OCI-LY7 (cell line): Measurements from ENCODE around the gene PSENEN. TPM values are rescaled to one million over a fixed set of nuclear protein-coding genes. Genes with fewer than 3 reads are reported as not detected.
"Not testable (repeated sequence)": the region's sequence is repeated elsewhere in the genome, so short reads cannot be mapped to it uniquely, and the experiment has no call there.

Source experiments
- BruUV-seq: library from RNA; stranded (reverse); fragments of 400-500 nt; replicated peaks from 2 replicates; lab custom pipeline; 2021; lab: Mats Ljungman, UMichigan
- CTCF ChIA-PET: fragments of 300-600 bp; sonication (Branson Sonifier 250); formaldehyde crosslinking; loops from one replicate; lab custom pipeline; 2022; ENCODE audit warnings: antibody characterized with exemption; ENCODE audit not compliant: unreplicated experiment; lab: Charles Lee
- POLR2A ChIA-PET: fragments of 300-600 bp; sonication (Branson Sonifier 250); formaldehyde crosslinking; loops from one replicate; lab custom pipeline; 2022; ENCODE audit warnings: antibody characterized with exemption; lab: Charles Lee
- DNase-seq: peaks from one replicate; pipeline ENCODE4 v3.0.0-alpha.2; 2015; ENCODE audit warnings: low spot score
- H2AFZ ChIP-seq: fragments of 200-600 bp; sonication (generic), shearing (Covaris generic); 2 replicates; pipeline ENCODE4 v1.6.1; 2014; ENCODE audit warnings: mild to moderate bottlenecking, antibody characterized with exemption, low read length, moderate library complexity
- H3K27ac ChIP-seq: fragments of 200-600 bp; sonication (generic); 2 replicates; pipeline ENCODE4 v1.5.1; 2014; ENCODE audit warnings: mixed run types, low read depth, mild to moderate bottlenecking, moderate library complexity, low read length, inconsistent platforms; ENCODE audit not compliant: poor library complexity, severe bottlenecking
- H3K36me3 ChIP-seq: fragments of 200-600 bp; sonication (generic); 2 replicates; pipeline ENCODE4 v1.6.1; 2014; ENCODE audit warnings: mild to moderate bottlenecking, antibody characterized with exemption, low read length, moderate library complexity, mixed read lengths; ENCODE audit not compliant: insufficient read depth
- H3K4me1 ChIP-seq: fragments of 200-600 bp; sonication (generic); 2 replicates; pipeline ENCODE4 v1.5.1; 2014; ENCODE audit warnings: mild to moderate bottlenecking, low read length; ENCODE audit not compliant: insufficient read depth, poor library complexity, severe bottlenecking
- H3K4me2 ChIP-seq: fragments of 200-600 bp; sonication (generic); 2 replicates; pipeline ENCODE4 v1.6.1; 2014; ENCODE audit warnings: mild to moderate bottlenecking, low read length
- H3K4me3 ChIP-seq: fragments of 200-600 bp; sonication (generic); 2 replicates; pipeline ENCODE4 v1.5.1; 2014; ENCODE audit warnings: mild to moderate bottlenecking, low read depth, low read length; ENCODE audit not compliant: poor library complexity, severe bottlenecking
- H3K79me2 ChIP-seq: fragments of 200-600 bp; sonication (generic); 2 replicates; pipeline ENCODE4 v1.6.1; 2016; ENCODE audit warnings: low read depth, mild to moderate bottlenecking, low read length, moderate library complexity, mixed read lengths; ENCODE audit not compliant: insufficient read depth
- H3K9me2 ChIP-seq: fragments of 200-600 bp; sonication (generic); 2 replicates; pipeline ENCODE4 v1.6.1; 2016; ENCODE audit warnings: mild to moderate bottlenecking, low read length, mixed read lengths; ENCODE audit not compliant: insufficient read depth
- H3K9me3 ChIP-seq: fragments of 200-600 bp; sonication (generic); 2 replicates; pipeline ENCODE4 v1.6.1; 2014; ENCODE audit warnings: mild to moderate bottlenecking, mixed run types, low read length, mixed read lengths
- H4K20me1 ChIP-seq: fragments of 200-600 bp; sonication (generic); 2 replicates; pipeline ENCODE4 v1.6.1; 2014; ENCODE audit warnings: mild to moderate bottlenecking, antibody characterized with exemption, low read length, moderate library complexity, mixed read lengths; ENCODE audit not compliant: insufficient read depth
- CTCF ChIP-seq: fragments of 200-600 bp; sonication (generic); conservative IDR thresholded peaks from 2 replicates; pipeline ENCODE4 v1.5.1; 2014; ENCODE audit warnings: mild to moderate bottlenecking, antibody characterized with exemption, low read length, moderate library complexity, mixed read lengths
- EZH2phosphoT487 ChIP-seq: fragments of 200-600 bp; sonication (generic); IDR thresholded peaks from 2 replicates; pipeline ENCODE4 v1.6.1; 2018; ENCODE audit warnings: low read depth, borderline replicate concordance, mild to moderate bottlenecking, mixed run types, antibody characterized with exemption, low read length, moderate library complexity, mixed read lengths
- intact Hi-C: fragments of 100-400 bp; cut with micrococcal nuclease; formaldehyde crosslinking; loops from one replicate; pipeline ENCODE4 v1.10.0; 2022; ENCODE audit not compliant: unreplicated experiment
- total RNA-seq, 2 experiments: library from RNA; depleted of rRNA in 1 of 2; stranded (reverse); fragments of >200 nt in 1 of 2; shearing (Covaris generic) in 1 of 2; gene quantifications; 2 replicates each; pipeline ENCODE4 v1.2.3, GENCODE V29; 2014 to 2022

PSENEN gene
- total RNA-seq, 2 experiments from 2014 or later: 25.7 to 51.0 TPM

GRCh38 chr19:35766571-35767104, 21.2 kb downstream of the PSENEN start:
- no peak overlapping the region for H3K27ac ChIP-seq
- peaks cover 37% of the 10 kb centered on the region for H3K36me3 ChIP-seq
- no peaks in the 10 kb centered on the region for H3K9me3 ChIP-seq
- no peak for TF ChIP-seq CTCF
- no peak for TF ChIP-seq EZH2phosphoT487
- H3K4me3 ChIP-seq: no peak overlapping the region
- H3K4me2 ChIP-seq: no peak overlapping the region
- CTCF ChIA-PET: no interaction called here
- no peaks in the 10 kb centered on the region for H3K4me1 ChIP-seq
- BruUV-seq: no TSS peak
- no peak for DNase-seq
- no peaks in the 10 kb centered on the region for H4K20me1 ChIP-seq
- no peaks in the 10 kb centered on the region for H3K9me2 ChIP-seq
- H3K79me2 ChIP-seq: no peaks in the 10 kb centered on the region
- H2AFZ ChIP-seq: no peak overlapping the region
- intact Hi-C loops: no loop called here
- POLR2A ChIA-PET: no interaction called here

DNA sequence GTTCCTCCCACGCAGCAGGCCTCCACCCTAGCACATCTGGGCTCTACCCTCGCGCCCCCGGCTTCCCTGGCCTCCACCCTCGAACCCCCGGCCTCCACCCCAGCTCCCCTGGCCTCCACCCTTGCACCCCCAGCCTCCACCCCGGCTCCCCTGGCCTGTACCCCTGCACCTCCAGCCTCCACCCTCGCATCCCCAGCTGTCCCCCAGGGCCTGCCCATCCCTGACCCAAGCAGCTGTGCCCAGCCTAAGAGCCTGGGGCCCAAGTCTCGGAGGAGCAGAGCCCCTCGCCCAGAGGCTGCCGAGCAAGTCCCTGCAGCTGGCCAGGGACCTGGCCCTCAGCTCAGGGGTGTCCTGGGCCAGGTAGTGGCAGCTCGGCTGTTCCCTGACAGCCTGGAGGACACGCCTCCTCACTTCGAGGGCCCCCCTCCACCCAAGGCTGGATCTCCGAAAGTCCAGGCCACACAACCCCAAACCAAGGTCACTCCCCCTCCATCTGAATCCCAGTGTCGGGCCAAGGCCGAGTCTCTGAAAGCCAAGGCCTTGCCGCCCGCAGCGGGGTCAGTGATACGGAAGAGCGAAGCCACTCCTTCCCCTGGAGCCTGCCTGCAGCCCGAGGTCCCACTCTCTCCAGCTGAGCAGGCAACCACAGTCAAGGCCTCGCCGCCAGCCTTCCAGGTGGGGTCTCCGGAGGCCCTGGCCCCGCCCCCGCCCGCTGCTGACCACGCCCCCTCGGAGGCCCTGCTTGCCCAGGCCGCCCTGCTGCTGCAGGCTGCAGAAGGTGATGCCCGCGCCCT, 22.0 kb downstream of the PSENEN start:
- Histone ChIP-seq H3K9me2 (no peaks in the 10 kb centered on the region), H3K79me2 (no peaks in the 10 kb centered on the region), H3K27ac (no peak overlapping the region), H2AFZ (no peak overlapping the region), H3K4me1 (no peaks in the 10 kb centered on the region), H3K4me3 (no peak overlapping the region), H3K36me3 (peaks cover 30% of the 10 kb centered on the region), H4K20me1 (no peaks in the 10 kb centered on the region), H3K9me3 (no peaks in the 10 kb centered on the region), H3K4me2 (no peak overlapping the region)
- ChIA-PET POLR2A (no interaction called here), CTCF (no interaction called here)
- intact Hi-C loops: no loop called here
- DNase-seq: no peak
- TF ChIP-seq CTCF (no peak), EZH2phosphoT487 (no peak)
- BruUV-seq: no TSS peak

GRCh38 chr19:35768082-35768421, 22.6 kb downstream of the PSENEN start:
- H3K9me2 ChIP-seq: no peaks in the 10 kb centered on the region
- no peak overlapping the region for H2AFZ ChIP-seq
- CTCF ChIA-PET: no interaction called here
- TF ChIP-seq CTCF (no peak), EZH2phosphoT487 (no peak)
- no peak overlapping the region for H3K4me2 ChIP-seq
- intact Hi-C loops: no loop called here
- POLR2A ChIA-PET: no interaction called here
- H4K20me1 ChIP-seq: no peaks in the 10 kb centered on the region
- H3K4me1 ChIP-seq: no peaks in the 10 kb centered on the region
- no peaks in the 10 kb centered on the region for H3K79me2 ChIP-seq
- no peak overlapping the region for H3K27ac ChIP-seq
- DNase-seq: no peak
- no TSS peak for BruUV-seq
- H3K36me3 ChIP-seq: peaks cover 29% of the 10 kb centered on the region
- H3K9me3 ChIP-seq: no peaks in the 10 kb centered on the region
- no peak overlapping the region for H3K4me3 ChIP-seq

DNA sequence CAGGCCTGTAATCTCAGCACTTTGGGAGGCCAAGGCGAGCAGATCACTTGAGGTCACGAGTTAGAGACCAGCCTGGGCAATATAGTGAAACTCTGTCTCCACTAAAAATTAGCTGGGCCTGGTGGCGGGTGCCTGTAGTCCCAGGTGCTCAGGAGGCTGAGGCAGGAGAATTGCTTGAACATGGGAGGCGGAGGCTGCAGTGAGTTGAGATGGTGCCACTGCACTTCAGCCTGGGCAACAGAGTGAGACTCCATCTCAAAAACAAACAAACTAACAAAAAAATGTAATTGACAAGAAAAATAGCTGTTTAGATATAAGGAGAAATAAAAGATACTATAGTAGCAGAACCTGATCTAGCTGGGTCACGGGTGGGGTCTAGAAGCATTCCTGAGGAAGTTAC, 26.9 kb downstream of the PSENEN start:
- DNase-seq, H3K9me2 ChIP-seq, H3K4me2 ChIP-seq, BruUV-seq, CTCF ChIA-PET, H4K20me1 ChIP-seq, intact Hi-C loops, H3K27ac ChIP-seq, H3K9me3 ChIP-seq, H2AFZ ChIP-seq, H3K4me3 ChIP-seq, H3K79me2 ChIP-seq: not testable (repeated sequence)
- Histone ChIP-seq H3K36me3 (peaks cover 16% of the 10 kb centered on the region; the same call in 1 of the 2 replicates), H3K4me1 (peaks cover 19% of the 10 kb centered on the region)
- POLR2A ChIA-PET: interaction anchor here (1.5 kb wide), 1 partner anchor 24 kb away, joined by 3 read pairs; the partner anchor contains the start of gene LIN37
